ENCODE results near the gene HACD3.

The HACD3 gene

GRCh38 chr15:65619626-65620290, 89.5 kb downstream of the HACD3 start:
- in situ Hi-C loops (cut with HindIII; ENCODE audit: low sequenced_read_pairs) = no loop called here
- TF ChIP-seq, protein P1, sequence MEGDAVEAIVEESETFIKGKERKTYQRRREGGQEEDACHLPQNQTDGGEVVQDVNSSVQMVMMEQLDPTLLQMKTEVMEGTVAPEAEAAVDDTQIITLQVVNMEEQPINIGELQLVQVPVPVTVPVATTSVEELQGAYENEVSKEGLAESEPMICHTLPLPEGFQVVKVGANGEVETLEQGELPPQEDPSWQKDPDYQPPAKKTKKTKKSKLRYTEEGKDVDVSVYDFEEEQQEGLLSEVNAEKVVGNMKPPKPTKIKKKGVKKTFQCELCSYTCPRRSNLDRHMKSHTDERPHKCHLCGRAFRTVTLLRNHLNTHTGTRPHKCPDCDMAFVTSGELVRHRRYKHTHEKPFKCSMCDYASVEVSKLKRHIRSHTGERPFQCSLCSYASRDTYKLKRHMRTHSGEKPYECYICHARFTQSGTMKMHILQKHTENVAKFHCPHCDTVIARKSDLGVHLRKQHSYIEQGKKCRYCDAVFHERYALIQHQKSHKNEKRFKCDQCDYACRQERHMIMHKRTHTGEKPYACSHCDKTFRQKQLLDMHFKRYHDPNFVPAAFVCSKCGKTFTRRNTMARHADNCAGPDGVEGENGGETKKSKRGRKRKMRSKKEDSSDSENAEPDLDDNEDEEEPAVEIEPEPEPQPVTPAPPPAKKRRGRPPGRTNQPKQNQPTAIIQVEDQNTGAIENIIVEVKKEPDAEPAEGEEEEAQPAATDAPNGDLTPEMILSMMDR (IDR thresholded peaks at IDR 0.05; ENCODE audit: low read depth, low read length, missing control alignments) = no peak
- no peak overlapping the region for H3K4me3 ChIP-seq (ENCODE audit: low read depth, low read length)
- DNase-seq (ENCODE audit: low read depth) = no peak

DNA sequence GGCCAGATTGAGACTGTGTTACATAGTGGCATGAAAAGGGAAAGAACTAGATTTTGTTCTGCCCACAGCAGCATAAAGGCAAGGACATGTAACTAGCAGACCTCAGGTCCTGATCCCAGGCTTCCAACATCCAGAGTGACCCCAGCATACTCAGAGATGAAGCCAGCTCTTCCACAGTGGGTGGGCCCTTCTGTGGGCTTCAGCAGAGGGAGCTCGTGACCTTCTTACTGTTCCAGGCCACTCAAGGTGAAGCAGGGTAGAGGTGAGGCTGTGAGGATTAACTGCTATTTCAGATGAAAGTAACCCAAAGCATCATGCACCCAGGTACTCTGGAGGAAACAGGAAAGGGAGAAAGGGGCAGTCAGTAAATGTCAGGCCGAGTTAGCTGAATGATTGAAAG, 90.6 kb downstream of the HACD3 start:
- in situ Hi-C loops (cut with HindIII; ENCODE audit: low sequenced_read_pairs) = no loop called here
- DNase-seq (ENCODE audit: low read depth) = no peak
- TF ChIP-seq, protein P1 (IDR thresholded peaks at IDR 0.05; ENCODE audit: low read depth, low read length, missing control alignments) = no peak
- H3K4me3 ChIP-seq (ENCODE audit: low read depth, low read length) = no peak overlapping the region

DNA sequence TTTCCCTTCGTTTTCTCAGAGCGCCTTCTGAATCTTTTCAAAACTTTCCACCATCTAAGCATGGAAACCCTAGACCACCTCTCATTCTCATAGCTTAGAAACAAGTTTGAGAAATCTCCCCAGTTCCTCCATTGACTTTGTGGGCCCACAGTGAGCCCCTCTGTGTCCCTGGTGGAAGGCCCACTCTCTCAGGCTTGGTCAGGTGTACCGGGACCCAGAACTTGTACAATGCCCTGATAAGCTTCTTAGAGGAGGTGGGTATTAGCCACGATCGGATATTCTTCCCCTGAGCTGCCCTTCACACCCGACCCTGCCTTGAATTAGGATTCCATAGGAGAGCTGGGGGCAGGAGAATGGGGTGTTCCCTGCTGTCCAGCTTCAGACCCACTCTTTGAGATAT, 91.4 kb downstream of the HACD3 start, which contains the start of gene SLC24A1:
Gene SLC24A1 (plus strand): TSS at position 301 of the 400 bp plus-strand sequence. CDS start 2,143 bp downstream, outside the sequence.
- DNase-seq (ENCODE audit: low read depth) = no peak
- TF ChIP-seq, protein P1 (IDR thresholded peaks at IDR 0.05; ENCODE audit: low read depth, low read length, missing control alignments) = no peak
- in situ Hi-C loops (cut with HindIII; ENCODE audit: low sequenced_read_pairs) = no loop called here
- H3K4me3 ChIP-seq (ENCODE audit: low read depth, low read length) = no peak within 1 kb of the TSS

GRCh38 chr15:65623103-65623502, 92.8 kb downstream of the HACD3 start:
- no peak overlapping the region for H3K4me3 ChIP-seq (ENCODE audit: low read depth, low read length)
- TF ChIP-seq, protein P1 (IDR thresholded peaks at IDR 0.05; ENCODE audit: low read depth, low read length, missing control alignments) = no peak
- DNase-seq (ENCODE audit: low read depth) = no peak
- in situ Hi-C loops (cut with HindIII; ENCODE audit: low sequenced_read_pairs) = no loop called here

DNA sequence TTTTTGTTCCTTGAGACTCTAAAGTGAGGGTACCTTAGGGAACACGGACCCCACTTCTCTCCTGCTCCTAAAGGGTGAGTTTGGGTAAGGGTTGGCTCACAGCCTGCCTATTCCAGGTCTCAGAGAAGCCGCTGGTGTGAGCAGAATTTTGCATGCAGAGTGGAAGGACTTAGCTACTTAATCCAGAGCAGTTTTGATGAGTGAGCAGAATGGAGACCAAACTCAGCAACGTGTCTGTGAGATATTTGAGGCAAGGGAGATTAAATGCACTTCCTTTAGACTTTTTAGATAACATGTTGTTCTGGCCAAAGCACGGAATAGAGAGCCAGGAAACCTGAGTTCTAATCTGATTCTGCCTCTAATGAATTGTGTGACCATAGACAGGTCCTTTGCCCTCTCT, 96.6 kb downstream of the HACD3 start:
- in situ Hi-C loops (cut with HindIII; ENCODE audit: low sequenced_read_pairs) = loop anchor here (25.0 kb wide), 1 partner anchor 235 kb away; the partner anchor contains the start of gene RAB11A
- TF ChIP-seq, protein P1 (IDR thresholded peaks at IDR 0.05; ENCODE audit: low read depth, low read length, missing control alignments) = no peak
- no peak for DNase-seq (ENCODE audit: low read depth)
- H3K4me3 ChIP-seq (ENCODE audit: low read depth, low read length) = no peak overlapping the region

Measured in astrocyte of the cerebellum (primary cell).